IPS-NIHi7 (cell line): ENCODE data around the gene FAM117A.
"Not testable (repeated sequence)": the region's sequence is repeated elsewhere in the genome, so short reads cannot be mapped to it uniquely, and the experiment has no call there.

Experiments
- DNase-seq: peaks from one replicate; pipeline ENCODE4 v3.0.0; 2012; ENCODE audit warnings: mixed read lengths; ENCODE audit errors: extremely low spot score

FAM117A gene

GRCh38 chr17:49739641-49740271, 24.2 kb downstream of the FAM117A start:
- no peak for DNase-seq

DNA sequence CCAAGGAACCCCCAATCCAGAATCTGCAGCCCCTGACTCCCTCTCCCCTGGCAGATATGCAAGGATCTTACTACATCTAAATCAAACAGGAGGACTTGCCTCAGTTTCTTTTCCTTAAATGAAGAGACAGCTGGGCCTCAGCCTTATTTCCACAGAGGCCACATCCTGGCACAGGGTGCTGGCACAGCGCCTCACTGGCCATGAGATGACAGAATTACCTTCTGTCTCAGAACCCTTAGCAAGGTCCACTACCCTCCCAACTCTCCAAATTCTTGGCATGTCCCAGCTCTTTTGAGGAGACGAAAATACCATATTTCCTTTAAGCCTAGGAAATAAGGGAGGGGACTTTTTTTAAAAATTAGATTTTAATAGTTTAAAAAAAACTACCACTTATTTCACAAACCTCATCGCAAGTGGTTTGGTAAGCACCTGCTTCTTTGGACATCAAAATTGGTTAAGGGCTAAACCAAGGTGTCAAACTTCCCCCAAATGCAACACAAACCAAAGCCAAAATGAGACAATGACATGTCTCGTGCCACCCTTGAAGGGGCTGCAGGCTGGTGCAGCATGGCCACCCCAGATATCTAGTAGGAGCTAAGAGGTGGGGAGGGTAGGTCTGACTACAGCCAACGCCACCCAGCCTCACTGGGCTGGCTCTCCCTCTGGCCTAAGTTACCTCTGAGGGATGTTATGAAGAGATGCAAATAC, 25.3 kb downstream of the FAM117A start:
- no peak for DNase-seq

GRCh38 chr17:49734515-49735490, 29.1 kb downstream of the FAM117A start:
- no peak for DNase-seq

DNA sequence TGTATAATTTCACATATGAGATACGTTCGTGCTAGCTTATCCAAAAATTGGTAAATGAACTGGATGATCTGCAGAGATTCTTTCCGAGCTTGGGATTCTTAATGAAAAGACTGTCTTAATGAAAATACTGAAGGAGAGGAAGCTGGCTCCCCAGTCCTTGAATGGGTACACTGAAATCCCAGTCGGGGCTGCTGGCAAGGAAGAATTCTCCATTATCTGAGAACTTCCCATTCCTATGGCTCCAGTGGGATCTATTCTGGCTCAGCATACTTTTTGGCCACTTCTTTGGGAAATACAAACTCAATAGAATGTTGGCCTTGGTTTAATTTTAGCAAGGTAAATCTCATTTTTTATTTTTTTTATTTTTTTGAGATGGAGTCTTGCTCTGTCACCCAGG, 32.5 kb downstream of the FAM117A start:
- DNase-seq = no peak

- DNase-seq = no peak
Measured at GRCh38 chr17:49730785-49731434, 33.0 kb downstream of the FAM117A start.

- DNase-seq = no peak
Measured at GRCh38 chr17:49730078-49730784, 33.7 kb downstream of the FAM117A start.

GRCh38 chr17:49729069-49729468, 34.9 kb downstream of the FAM117A start:
- no peak for DNase-seq

- DNase-seq = no peak
Measured at GRCh38 chr17:49728425-49728824, 35.5 kb downstream of the FAM117A start.

DNA sequence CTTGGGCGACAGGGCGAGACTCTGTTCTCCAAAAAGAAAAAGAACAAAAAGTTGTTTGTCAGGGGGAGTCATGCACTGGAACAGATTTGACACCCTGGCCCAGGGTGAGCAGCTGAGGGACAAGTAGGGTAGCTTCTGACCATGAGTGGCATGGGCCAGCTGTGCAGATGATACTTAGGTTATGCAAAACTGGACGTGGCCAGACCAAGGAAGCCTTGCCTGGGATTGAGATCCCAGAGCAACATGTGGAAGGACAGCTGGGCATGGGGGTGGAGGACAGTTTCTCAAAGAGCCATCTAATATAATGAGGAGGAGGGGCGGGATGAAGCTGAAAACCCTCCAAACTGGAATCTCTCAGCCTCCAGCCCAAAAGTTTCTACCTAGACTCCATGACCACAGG, 36.6 kb downstream of the FAM117A start:
- no peak for DNase-seq

- DNase-seq = no peak
Measured at GRCh38 chr17:49725452-49726130, 38.3 kb downstream of the FAM117A start.

DNA sequence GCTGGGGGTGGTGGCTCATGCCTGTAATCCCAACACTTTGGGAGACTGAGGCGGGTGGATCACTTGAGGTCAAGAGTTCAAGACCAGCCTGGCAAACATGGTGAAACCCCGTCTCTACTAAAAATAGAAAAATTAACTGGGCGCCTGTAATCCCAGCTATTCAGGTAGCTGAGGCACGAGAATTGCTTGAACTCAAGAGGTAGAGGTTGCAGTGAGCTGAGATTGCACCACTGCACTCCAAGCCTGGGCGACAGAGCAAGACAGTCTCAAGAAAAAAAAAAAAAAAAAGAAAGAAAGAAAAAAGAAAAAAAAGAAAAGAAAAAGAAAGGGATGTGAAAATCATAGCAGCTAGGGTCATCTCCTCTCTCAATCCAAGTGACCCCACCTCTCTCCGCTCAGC, 39.4 kb downstream of the FAM117A start:
- DNase-seq = not testable (repeated sequence)

- DNase-seq = no peak
Measured at GRCh38 chr17:49723423-49723822, 40.5 kb downstream of the FAM117A start.

GRCh38 chr17:49722066-49722465, 41.9 kb downstream of the FAM117A start:
- no peak for DNase-seq

- no peak for DNase-seq
Measured at GRCh38 chr17:49717371-49717861, 46.5 kb downstream of the FAM117A start.

GRCh38 chr17:49716668-49717364, 47.1 kb downstream of the FAM117A start:
- DNase-seq = no peak

- no peak for DNase-seq
Measured at GRCh38 chr17:49715717-49716279, 48.1 kb downstream of the FAM117A start.

- no peak for DNase-seq
Measured at GRCh38 chr17:49715216-49715615, 48.7 kb downstream of the FAM117A start.

DNA sequence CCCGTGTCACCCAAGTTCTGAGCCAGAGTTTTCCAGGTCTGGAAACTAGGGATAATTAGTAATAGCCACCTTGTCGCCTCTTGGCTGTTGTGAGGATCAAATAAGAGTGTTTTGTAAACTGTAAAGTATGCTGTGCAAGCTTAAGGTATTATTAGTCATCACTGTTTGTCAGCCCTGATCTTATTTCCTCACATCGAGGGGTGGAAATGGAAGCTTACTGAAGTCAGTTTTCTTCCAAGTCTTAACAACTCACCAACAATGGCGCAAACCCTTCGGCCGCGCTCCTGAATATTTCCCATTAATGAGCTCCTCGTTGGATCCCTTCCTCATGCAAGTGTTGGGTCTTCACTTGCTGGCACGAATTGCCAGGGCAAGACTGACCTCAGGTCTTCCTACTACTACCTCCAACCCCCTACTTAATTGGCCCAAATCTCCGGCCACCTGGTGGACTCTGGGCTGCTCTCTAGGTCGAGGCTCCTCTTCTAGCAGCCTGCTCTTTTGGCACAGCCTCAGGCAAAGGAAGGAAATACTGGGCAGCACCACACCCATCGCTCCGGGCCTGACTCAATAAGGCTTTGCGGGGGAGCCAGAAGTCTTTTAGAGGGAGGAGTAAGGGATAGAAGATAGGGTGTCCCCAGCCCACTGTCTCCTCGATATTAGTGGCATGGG, 55.3 kb downstream of the FAM117A start:
- DNase-seq = no peak
